HG03280 (cell line): ENCODE data around the gene ST3GAL4.
"Not testable (repeated sequence)": the region's sequence is repeated elsewhere in the genome, so short reads cannot be mapped to it uniquely, and the experiment has no call there.

ENCODE experiments used
- ATAC-seq: cut with Tn5 transposase; IDR thresholded peaks from one replicate; pipeline ENCODE4 v1.9.1; 2021; ENCODE audit warnings: mild to moderate bottlenecking, moderate library complexity; ENCODE audit not compliant: unreplicated experiment

ST3GAL4 gene, protein sequence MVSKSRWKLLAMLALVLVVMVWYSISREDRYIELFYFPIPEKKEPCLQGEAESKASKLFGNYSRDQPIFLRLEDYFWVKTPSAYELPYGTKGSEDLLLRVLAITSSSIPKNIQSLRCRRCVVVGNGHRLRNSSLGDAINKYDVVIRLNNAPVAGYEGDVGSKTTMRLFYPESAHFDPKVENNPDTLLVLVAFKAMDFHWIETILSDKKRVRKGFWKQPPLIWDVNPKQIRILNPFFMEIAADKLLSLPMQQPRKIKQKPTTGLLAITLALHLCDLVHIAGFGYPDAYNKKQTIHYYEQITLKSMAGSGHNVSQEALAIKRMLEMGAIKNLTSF

DNA sequence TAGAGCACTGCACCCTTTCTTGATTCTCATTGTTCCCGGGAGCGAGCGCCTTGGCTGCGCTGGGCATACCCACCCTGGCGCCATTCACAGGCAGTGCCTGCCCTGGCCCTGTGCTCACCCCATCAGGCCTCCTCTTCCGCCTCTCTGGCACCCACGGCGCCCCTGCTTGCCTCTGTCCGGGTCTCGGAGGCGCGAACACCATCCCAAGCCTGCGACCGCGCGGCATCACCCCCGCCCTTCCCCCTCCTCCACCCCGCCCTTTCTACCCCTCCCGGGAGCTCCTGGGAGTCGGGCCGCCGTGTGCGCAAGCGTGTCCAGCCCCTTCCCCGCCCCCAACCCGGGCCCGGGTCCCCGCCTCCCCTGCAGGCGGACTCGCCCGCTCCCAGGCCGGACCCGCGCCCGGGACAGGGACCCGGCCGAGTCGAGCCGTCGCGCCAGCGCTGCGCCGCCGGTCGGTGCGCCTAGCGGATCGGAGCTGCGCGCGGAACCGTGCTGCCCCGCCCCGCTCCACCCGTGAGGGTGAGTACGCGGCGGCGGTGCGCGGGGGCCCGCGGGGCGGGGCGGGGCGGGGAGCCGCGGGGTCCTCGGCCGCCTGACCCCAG lies at the start of gene ST3GAL4:
Gene ST3GAL4, plus strand, starts transcription at position 363 of the 602 bp plus-strand sequence. CDS start 50,470 bp downstream, outside the sequence.
- peak; percentile 61 for ATAC-seq

DNA sequence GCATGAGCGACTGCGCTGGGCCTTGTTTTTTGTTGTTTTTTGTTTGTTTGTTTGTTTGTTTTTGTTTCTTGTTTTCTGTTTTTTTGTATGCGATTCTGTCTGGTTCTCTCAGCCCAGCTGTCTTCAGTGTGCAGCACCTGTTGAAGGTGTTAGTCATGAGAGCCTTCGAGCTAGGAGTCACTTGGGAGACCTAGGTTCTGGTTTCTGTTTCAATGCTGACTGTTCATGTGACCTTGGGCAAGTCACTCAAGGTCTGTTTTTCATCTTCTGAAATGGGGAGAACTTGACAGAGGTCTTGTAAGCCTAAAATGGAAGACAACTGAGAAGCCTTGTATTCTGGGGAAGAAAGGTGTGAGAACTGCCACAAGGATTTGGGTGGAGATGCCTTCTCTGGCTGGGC lies 49.8 kb upstream of the ST3GAL4 start:
- ATAC-seq, result peak; percentile 67

DNA sequence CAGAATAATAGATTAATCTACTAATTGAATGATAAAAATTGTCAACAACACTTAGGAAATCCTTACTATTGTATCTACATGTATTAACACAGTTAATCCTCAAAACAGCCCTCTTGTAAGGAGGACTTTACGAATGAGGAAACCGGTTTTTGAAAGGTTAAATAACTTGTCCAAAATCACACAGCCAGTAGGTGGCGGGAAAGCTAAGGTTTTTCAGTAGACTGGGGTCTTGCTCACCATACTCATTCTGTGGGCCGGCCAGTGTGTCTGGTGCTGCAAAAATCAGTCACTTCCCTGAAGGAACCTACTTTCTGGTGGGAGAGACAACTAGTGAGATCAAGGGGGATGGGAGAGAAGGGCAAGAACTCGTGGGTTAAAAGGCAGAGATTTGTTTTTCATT lies 47.8 kb upstream of the ST3GAL4 start:
- ATAC-seq, result no peak

DNA sequence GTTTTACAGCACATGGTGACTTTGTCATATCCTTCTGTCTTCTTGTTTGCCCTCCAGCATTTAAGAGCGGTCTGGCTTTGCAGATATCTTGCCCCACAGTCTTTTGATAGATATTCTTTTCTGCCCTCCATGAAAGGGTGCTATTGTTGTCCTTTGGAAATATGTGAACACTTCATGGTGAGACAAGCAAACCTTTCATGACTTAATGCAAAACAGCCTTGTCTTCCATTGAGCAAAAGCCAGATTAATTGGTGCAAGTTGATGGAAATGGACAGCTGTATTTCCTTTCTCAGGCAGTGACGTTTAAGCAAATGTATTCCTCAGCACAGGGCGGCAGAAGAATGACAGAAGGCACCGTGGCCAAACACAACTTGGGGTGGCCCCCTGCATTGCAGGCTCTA lies 47.2 kb upstream of the ST3GAL4 start:
- ATAC-seq, result no peak

DNA sequence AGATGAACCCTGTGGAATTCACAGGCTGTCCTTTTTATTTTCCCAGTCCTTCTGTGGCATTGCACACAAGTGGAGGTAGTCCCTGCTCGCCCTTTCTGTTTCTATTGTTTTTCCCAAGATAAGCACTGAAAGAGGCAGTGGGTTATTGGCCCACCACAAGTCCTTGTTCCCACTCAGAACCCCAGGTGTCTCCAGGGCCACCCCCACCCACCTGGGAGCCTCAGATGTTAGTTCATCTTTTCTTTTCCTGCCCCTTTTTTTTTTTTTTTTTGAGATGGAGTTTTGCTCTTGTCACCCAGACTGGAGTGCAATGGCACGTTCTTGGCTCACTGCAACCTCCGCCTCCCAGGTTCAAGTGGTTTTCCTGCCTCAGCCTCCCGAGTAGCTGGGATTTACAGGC lies 46.7 kb upstream of the ST3GAL4 start:
- not testable (repeated sequence) for ATAC-seq

DNA sequence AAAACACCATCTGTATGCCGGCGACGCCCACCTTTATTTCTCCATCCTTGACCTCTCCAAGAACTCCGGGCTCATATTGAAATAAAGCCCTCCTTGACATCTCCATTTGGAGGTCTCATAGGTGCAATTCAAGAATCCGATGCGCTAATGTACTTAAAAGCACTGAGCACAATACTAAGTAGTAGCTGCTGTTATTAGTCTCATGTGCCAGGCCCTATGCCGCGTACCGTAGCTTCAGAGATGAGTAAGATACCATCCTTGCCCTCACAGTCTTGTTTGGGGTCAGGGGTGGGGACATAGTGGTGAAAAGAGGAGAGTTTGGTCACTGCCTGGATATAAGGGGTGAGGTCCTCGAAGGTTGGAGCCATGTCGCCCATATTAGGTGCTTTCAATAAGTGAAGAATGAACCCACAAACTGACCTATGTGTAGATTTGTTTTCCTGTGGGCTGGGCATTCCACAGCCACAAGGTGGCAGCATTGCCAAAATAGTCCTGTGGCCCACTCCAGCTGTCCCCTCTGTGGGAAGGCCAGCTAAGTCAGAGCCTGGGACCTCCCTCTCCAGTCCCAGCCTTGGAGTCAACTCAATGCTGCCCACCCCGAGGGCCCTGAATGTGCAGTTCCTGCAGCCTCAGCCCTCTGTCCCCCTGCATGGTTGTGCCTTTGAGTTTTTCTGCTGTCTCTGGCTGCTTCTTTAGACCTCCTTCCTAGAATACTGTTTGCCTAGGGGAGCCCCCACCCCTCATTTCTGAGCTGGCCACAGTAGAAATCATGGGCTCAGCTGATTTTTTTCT lies 45.1 kb upstream of the ST3GAL4 start:
- ATAC-seq, result peak; percentile 40

DNA sequence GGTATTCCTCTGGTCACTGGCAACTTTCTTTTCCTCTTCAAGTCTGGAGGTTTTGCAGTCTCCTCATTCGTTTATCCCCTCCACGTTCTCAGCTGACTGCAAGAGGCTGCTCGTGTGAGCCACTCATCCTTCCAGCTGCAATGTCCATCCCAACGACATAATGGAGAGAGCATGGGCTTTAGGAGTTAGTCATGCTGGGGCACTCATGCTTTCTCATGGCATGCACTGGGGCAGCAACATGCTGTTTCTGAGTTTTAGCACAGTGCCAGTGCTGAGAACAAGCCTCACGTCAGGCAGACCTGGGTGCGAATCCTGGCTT lies 44.5 kb upstream of the ST3GAL4 start:
- ATAC-seq, result no peak

DNA sequence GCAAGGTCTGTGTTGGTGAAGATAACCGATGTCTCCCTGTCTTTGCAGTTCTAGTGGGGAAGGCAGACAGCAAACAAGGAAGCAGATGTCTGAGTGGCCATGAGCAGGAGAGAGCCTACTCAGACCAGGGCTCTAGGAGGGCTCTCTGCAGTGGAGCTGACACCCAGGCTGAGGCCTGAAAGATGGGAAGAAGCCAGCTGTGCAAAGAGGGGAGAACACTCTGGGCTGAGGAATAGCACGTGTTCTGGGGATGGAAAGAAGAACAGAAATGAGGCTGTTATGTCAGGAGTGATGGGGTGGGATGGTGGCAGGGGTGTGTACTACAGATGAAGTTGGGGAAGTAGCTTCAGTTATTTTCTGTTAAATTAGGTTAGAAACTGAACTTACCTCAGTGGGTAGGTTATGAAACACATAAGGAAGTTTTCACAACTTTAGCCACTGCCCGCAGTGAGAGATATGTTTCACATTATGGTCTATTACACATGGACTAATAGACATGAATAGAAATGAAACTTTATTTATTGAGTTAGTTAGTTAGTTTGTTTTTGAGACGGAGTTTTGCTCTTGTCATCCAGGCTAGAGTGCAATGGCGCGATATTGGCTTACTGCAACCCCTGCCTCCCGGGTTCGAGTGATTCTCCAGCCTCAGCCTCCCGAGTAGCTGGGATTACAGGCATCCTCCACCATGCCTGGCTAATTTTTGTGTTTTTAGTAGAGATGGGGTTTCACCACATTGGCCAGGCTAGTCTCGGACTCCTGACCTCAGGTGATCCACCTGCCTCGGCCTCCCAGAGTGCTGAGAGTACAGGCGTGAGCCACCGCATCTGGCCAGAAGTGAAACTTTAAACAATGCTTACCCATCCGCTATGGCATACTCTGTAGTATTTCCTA lies 43.8 kb upstream of the ST3GAL4 start:
- peak; percentile 61 for ATAC-seq

DNA sequence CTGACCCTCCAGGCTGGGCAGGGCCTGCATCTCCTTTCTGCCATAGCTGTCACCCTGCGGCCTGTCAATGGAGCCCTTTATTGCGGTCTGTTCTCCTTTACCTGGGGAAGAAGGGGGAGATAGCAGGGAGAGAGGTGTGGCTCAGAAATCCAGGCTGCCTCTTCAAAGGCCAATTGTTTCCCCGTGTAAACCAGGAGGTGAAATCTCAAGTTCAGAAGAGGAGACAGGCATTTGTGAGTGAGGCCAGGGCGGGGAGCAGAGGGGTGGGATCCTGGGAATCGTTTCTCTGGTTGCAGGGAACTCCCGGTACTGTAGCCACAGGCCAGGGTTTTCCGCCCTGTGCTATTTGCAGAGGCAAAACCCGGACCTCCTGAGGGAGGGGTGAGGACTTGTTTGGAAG lies 42.5 kb upstream of the ST3GAL4 start:
- ATAC-seq, result no peak

DNA sequence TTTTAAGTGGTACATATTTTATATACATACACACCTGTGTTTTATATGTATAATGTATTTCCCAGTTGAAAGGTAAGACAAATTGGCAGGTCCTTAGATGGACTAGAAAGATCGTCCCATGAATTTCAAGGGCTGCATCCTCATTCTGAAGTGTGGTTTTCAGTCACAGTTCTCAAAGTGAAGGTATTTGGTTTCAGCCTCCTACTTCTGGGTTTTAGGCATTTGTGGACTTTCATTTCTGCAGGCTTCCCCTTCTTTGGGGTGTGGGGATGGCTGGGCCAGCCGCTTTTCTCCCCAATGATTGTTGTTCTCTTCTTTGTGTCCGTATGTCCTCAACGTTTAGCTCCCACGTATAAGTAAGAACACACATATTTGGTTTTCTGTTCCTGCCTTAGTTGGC lies 41.7 kb upstream of the ST3GAL4 start:
- no peak for ATAC-seq

DNA sequence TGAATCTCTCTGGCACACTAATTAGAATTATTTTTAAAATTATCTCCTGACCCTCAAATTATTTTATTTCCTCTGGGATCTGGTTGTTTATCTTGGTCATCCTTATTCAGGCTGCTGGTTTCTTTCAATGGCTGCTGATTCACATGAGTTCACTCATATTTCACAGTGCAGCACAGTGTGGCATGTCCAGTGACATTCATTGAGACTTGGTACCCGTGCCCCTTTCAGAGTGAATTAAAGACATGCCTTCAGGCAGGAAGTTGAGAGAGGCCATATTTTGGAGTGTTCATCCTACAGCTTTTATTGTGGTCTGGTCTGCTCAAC lies 38.1 kb upstream of the ST3GAL4 start:
- ATAC-seq, result no peak

DNA sequence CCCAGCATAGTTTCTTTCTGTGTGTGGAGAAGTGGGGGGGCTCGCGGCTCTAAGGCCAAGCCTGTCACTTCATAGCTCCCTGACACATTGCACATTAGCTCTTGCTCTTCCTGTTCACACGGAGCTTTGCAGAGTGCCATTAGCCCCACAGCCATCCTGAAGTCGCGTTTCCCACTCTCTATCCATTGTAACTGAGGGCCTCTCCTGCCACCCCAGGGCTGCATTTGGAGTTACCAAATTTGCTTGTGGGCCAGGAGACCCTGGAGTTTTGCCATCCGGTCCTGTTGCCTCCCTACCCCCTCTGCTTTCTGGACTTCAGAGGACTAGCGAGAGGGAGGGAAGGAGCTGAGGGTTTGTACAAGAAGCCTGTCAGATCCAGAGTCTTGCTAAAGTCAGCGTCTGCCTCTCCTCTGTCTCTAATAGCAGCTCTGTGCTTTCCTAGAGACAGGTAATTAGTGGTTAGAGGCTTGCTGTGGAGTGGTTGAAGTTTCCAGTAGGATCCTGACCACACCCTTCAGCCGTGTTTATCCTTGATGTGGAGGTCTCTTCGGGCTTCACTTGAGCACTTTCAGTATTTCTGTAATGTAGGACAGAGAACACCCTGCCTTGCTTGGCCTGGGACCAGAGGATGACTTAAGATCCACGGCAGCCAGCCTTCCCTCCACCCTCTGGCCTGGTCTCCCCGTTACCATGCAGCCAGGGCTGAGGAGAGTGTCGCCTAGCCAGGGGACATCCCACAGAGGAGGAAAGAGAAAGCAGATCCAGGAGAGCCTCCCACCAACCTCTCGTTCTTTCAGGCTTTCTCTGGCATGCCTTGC lies 37.5 kb upstream of the ST3GAL4 start:
- no peak for ATAC-seq

DNA sequence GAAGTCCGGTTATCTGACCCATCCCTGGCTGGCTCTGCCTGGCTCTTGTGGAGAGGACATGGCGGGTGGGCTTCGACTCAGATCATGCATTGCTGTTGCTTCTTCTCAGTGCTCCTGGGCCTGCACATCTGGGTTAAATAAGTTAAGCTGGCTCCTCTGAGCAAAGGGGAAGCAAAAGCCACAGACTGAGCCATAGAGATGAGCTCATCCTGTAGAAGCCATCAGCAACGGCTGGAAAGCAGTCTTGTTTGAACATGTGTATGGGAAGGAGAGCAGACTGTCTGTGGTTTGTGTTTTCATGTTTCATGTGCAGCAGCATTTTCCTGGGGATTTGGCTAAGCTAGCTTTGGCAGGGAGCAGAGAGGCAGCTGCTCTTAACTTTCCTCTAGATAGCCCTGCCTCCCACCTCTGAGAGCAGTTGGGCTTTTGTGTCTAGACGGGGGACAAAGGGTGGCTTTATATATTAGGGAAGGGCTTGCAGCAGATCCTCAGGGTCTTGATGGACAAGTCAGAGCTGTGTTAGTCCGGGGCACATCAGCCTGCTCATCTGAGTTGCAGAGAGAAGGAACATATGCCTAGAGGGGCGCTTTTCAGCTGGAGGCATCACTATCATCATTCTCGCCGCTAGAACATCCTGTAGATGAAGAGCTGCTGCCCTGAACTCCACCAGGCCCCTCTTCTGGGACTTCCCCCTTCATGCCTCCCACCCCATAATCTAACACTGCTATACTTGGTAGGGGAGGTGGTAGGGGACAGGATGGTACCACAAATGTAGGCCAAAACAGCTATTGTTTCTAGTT lies 36.7 kb upstream of the ST3GAL4 start:
- ATAC-seq, result no peak

DNA sequence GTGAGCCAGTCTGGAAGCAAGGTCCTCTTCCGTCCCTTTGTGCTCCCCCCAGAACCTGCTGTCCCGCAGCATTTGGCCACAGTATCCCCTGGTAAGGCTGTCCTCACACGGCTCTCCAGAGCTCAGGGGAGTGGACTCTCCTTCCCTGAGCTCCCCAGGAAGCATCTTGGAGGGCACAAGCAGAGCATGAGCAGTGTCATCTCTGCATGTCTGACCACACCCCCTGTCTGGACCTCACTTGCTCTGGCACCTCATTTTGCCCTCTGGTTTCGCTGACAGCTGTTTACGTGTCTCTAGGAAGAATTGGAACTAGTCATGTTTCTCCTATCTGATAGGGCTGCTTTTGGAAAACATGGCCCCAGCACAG lies 36.1 kb upstream of the ST3GAL4 start:
- no peak for ATAC-seq

DNA sequence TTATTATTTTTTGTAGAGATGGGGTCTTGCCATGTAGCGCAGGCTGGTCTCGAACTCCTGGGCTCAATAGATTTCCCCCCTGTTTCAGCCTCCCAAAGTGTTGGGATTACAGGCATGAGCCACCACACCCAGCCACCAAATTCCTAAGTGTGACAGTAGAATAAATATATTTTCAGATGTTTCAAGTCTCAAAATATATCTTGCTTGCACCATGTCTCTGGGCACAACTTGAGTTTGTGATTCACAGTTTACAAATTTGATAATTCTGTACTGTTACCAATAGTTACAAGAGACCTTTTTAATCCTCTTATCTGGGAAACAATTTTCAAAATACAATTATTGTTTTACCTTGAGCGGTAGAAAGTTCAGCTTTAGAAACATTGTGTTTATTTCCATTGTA lies 32.5 kb upstream of the ST3GAL4 start:
- no peak for ATAC-seq

DNA sequence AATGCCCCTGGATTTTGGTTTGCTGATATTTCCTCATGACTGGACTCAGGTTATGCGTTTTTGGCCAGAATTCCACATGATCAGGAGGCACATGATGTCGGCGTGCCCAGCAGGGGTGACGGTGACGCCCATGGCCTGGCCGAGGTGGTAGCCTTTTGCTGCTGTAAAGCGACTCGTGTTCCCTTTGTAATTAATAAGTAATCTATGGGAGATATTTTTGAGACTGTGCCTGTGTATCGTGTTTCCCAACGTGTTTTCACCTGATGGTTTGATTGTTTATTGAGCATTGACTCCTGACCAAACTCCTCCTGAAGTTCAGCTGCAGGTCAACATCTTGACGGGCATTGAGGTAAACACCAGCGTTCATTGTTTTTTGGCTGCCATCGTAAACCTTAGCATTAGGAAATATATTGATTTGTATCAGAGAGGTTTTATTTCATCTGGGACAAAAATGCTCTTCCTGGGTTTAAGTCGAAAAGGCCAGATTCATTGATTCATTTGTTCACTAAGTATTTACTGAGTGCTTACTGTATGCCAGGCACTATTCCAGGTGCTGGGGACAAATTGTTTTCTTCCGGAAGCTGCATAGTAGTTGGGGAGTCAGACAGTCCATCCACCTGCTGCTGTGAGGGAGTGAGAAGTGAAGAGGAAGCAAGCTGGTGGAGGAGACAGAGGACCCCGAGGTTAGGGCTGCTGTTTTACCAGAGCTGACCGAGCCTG lies 28.0 kb upstream of the ST3GAL4 start:
- ATAC-seq, result no peak

DNA sequence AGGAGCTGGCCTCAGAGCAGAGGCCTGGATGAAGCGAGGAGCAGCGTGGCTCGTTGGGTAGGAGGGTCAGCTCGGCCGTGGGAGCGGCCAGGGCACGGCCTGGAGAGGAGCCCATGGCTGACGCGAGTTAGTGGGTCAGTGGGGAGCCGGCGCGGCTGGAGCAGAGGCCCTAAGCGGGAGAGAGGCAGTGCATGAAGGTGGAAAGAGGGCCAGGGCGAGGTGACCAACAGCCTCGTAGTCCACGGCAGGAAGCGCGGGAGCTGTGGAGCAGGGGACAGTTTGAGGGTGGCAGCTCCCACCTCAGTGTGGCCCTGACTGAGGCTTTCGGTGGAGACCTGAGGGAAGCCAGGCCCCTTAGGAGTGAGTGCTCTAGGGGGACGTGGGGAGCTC lies 27.5 kb upstream of the ST3GAL4 start:
- ATAC-seq, result no peak

DNA sequence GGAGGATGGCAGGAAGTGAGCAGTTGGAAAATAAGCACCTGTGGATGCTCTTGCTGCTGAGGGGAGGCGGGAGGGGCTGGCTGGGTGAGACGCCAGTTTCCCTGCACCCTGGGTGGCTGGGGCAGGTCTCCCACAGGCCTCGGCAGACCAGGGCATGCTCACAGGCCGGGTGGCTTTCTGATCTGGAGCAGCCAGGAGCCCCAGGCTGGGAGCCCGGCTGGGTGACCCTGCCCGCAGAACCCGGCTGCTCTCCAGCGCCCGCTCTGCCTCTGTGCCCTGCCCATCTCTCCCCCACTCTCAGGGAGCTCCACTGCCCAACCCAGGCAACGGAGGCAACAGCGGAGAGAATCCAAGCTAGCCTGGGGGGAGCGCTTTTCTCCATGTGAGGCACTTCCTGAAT lies 27.0 kb upstream of the ST3GAL4 start:
- no peak for ATAC-seq
